A549 (cell line): ENCODE results near the gene PTX4. TPM values are rescaled to one million over a fixed set of nuclear protein-coding genes. Genes with fewer than 3 reads are reported as not detected.

Experiments
- ATAC-seq, 2 experiments: fragments of 200-7000 bp in 1 of 2; fragments of >200 bp in 1 of 2; cut with Nextera tagmentation in 1 of 2; cut with Tn5 transposase in 1 of 2; 3 replicates each; pipeline versions ENCODE4 v1.8.0 to v1.9.1; 2018 to 2020; ENCODE audit warnings: mild to moderate bottlenecking in 1 of 2, moderate library complexity in 1 of 2
- CTCF ChIA-PET: fragments of 300-600 bp; sonication (Branson Sonifier 250); formaldehyde crosslinking; extraction: SDS; loops from one replicate; lab custom pipeline; 2021; ENCODE audit warnings: antibody characterized with exemption, inconsistent platforms; lab: Yijun Ruan, JAX
- POLR2A ChIA-PET: fragments of 350-600 bp; formaldehyde crosslinking; extraction: SDS; loops from one replicate; lab custom pipeline; 2021; ENCODE audit warnings: antibody characterized with exemption, inconsistent platforms; lab: Yijun Ruan, JAX
- DNase-seq, 2 experiments: peaks; one replicate each; pipeline versions ENCODE4 v3.0.0 to v3.0.0-alpha.2; 2011 to 2016; ENCODE audit warnings: low read depth in 1 of 2, low spot score in 1 of 2
- FAIRE-seq: peaks from 2 replicates; lab custom pipeline; 2011; peaks lifted over from hg19 to GRCh38; lab: Jason Lieb, UNC
- H3K27ac ChIP-seq, 2 experiments: fragments of >200 bp; sonication (Bioruptor Twin); formaldehyde crosslinking; 3 replicates each; pipeline ENCODE4 v1.5.1; 2016 to 2017
- H3K4me1 ChIP-seq: fragments of >200 bp; sonication (Bioruptor Twin); formaldehyde crosslinking; 3 replicates; pipeline ENCODE4 v1.6.1; 2016
- H3K4me2 ChIP-seq: fragments of >200 bp; sonication (Bioruptor Twin); formaldehyde crosslinking; 3 replicates; pipeline ENCODE4 v1.6.1; 2016
- H3K4me3 ChIP-seq: fragments of >200 bp; sonication (Bioruptor Twin); formaldehyde crosslinking; 3 replicates; pipeline ENCODE4 v1.5.1; 2016
- H3K9me3 ChIP-seq: fragments of >200 bp; sonication (Bioruptor Twin); formaldehyde crosslinking; 3 replicates; pipeline ENCODE4 v1.6.1; 2016
- BCL3 ChIP-seq: fragments of >200 bp; sonication (Bioruptor Twin); formaldehyde crosslinking; IDR thresholded peaks from 3 replicates; pipeline ENCODE4 v1.6.1; 2016
- CBX2 ChIP-seq: fragments of 200-600 bp; sonication (generic); IDR thresholded peaks from 2 replicates; pipeline ENCODE4 v1.6.1; 2016; ENCODE audit warnings: low read depth, mild to moderate bottlenecking, borderline replicate concordance
- CHD2 ChIP-seq: fragments of 150-350 bp; IDR thresholded peaks from 2 replicates; pipeline ENCODE4 v1.6.1; 2014; ENCODE audit warnings: low read length; ENCODE audit not compliant: partially characterized antibody
- EHF ChIP-seq: fragments of 250-450 bp; sonication (Bioruptor Pico); IDR thresholded peaks from 2 replicates; pipeline ENCODE4 v1.5.0; 2020; ENCODE audit warnings: mild to moderate bottlenecking
- EHMT2 ChIP-seq: fragments of 200-600 bp; sonication (generic); IDR thresholded peaks from 2 replicates; pipeline ENCODE4 v1.6.1; 2016; ENCODE audit warnings: antibody characterized with exemption, low read depth, mild to moderate bottlenecking, moderate library complexity
- ELK1 ChIP-seq: fragments of 150-350 bp; IDR thresholded peaks from 2 replicates; pipeline ENCODE4 v1.6.1; 2014; ENCODE audit warnings: low read depth, mild to moderate bottlenecking, low read length
- ESRRA ChIP-seq: fragments of 150-350 bp; IDR thresholded peaks from 2 replicates; pipeline ENCODE4 v1.6.1; 2014; ENCODE audit warnings: mild to moderate bottlenecking, low read length, borderline replicate concordance
- HES2 ChIP-seq: fragments of >200 bp; sonication (Bioruptor Twin); formaldehyde crosslinking; IDR thresholded peaks from 2 replicates; pipeline ENCODE4 v1.6.1; 2016
- HEYL ChIP-seq: fragments of 250-450 bp; sonication (Bioruptor Pico); IDR thresholded peaks from 2 replicates; pipeline ENCODE4 v1.8.0; 2021; ENCODE audit warnings: mild to moderate bottlenecking, moderate library complexity
- HOXB5 ChIP-seq: fragments of 250-450 bp; sonication (Bioruptor Pico); IDR thresholded peaks from 2 replicates; pipeline ENCODE4 v1.5.0; 2020; ENCODE audit warnings: mild to moderate bottlenecking, moderate library complexity
- JUN ChIP-seq, 2 experiments: fragments of >200 bp; sonication (Bioruptor Twin); formaldehyde crosslinking; IDR thresholded peaks; 2 replicates in 1 of 2; 3 replicates in 1 of 2; pipeline ENCODE4 v1.6.1; 2016 to 2017
- KDM1A ChIP-seq: fragments of 200-600 bp; sonication (generic); IDR thresholded peaks from 2 replicates; pipeline ENCODE4 v1.6.1; 2016; ENCODE audit warnings: low read depth, mild to moderate bottlenecking
- KDM5A ChIP-seq: fragments of 200-600 bp; sonication (generic); IDR thresholded peaks from 2 replicates; pipeline ENCODE4 v1.6.1; 2016; ENCODE audit warnings: antibody characterized with exemption, mild to moderate bottlenecking
- MAFK ChIP-seq: fragments of 450-650 bp; IDR thresholded peaks from 2 replicates; pipeline ENCODE4 v1.6.1; 2014; ENCODE audit not compliant: partially characterized antibody
- MAZ ChIP-seq: fragments of 150-350 bp; IDR thresholded peaks from 2 replicates; pipeline ENCODE4 v1.6.1; 2014; ENCODE audit warnings: antibody characterized with exemption, low read depth, low read length, borderline replicate concordance
- NPAS2 ChIP-seq: fragments of 250-450 bp; sonication (Bioruptor Pico); IDR thresholded peaks from 2 replicates; pipeline ENCODE4 v1.8.0; 2022; ENCODE audit warnings: mild to moderate bottlenecking, moderate library complexity, borderline replicate concordance
- PHF8 ChIP-seq: fragments of 200-600 bp; sonication (generic); IDR thresholded peaks from 2 replicates; pipeline ENCODE4 v1.6.1; 2016; ENCODE audit warnings: low read depth, mild to moderate bottlenecking, antibody characterized with exemption, moderate library complexity, borderline replicate concordance
- POLR2AphosphoS2 ChIP-seq: conservative IDR thresholded peaks from 2 replicates; pipeline ENCODE4 v1.6.1; 2012; ENCODE audit warnings: low read length, improper control_type of control experiment, inconsistent platforms
- RARB ChIP-seq: fragments of 250-450 bp; sonication (Bioruptor Pico); IDR thresholded peaks from 2 replicates; pipeline ENCODE4 v1.8.0; 2021; ENCODE audit warnings: mild to moderate bottlenecking, moderate library complexity
- RFX5 ChIP-seq: fragments of 450-650 bp; IDR thresholded peaks from 2 replicates; pipeline ENCODE4 v1.7.1; 2014; ENCODE audit warnings: antibody characterized with exemption, mild to moderate bottlenecking, moderate library complexity
- TFCP2L1 ChIP-seq: fragments of 250-450 bp; sonication (Bioruptor Pico); IDR thresholded peaks from 2 replicates; pipeline ENCODE4 v1.5.0; 2021; ENCODE audit warnings: mild to moderate bottlenecking
- ZC3H11A ChIP-seq: fragments of 450-650 bp; IDR thresholded peaks from 2 replicates; pipeline ENCODE4 v1.6.1; 2014; ENCODE audit warnings: antibody characterized with exemption, mild to moderate bottlenecking
- ZSCAN20 ChIP-seq: fragments of 250-450 bp; sonication (Bioruptor Pico); IDR thresholded peaks from 2 replicates; pipeline ENCODE4 v1.8.0; 2022; ENCODE audit warnings: mild to moderate bottlenecking, moderate library complexity
- WGBS: methylation state at CpG from one replicate; pipeline ENCODE4 v1.1.6; 2017; ENCODE audit errors: missing lambda C conversion rate; 5-methylcytosine and 5-hydroxymethylcytosine counted together
- polyA plus RNA-seq, 4 experiments: library from polyadenylated mRNA; depleted of rRNA in 3 of 4; stranded (reverse); fragments of >200 nt; fragmentation: RNase III in 1 of 4; extraction: RNeasy Plus Mini Kit Qiagen cat#74134 plus additional on column Dnase treatment in 1 of 4; gene quantifications; 2 replicates in 3 of 4; 3 replicates in 1 of 4; pipeline ENCODE4 v1.2.3, GENCODE V29; 2011 to 2017

The PTX4 gene
- polyA plus RNA-seq, 2 of the 4 experiments (the other 2 are of a cell fraction), result not detected

- no peaks in the 10 kb centered on the region for H3K9me3 ChIP-seq
- POLR2A ChIA-PET, result no interaction called here
- no peak overlapping the region for H3K27ac ChIP-seq
- H3K4me3 ChIP-seq, result no peak overlapping the region
- no peak for ATAC-seq
- 86% methylated on average over 28 of the region's 38 CpGs for WGBS
- CTCF ChIA-PET, result no interaction called here
- FAIRE-seq, result no peak
- DNase-seq, result no peak
- no peak overlapping the region for H3K4me2 ChIP-seq
- no peaks in the 10 kb centered on the region for H3K4me1 ChIP-seq
- no peak for TF ChIP-seq RFX5
- TF ChIP-seq HES2, result no peak
- TF ChIP-seq CHD2, result no peak
- no peak for TF ChIP-seq KDM5A
- TF ChIP-seq ESRRA, result no peak
- no peak for TF ChIP-seq JUN (IDR thresholded peaks at IDR 0.05)
- no peak for TF ChIP-seq MAZ
- no peak for TF ChIP-seq HOXB5 (CRISPR knock-in tag)
- no peak for TF ChIP-seq POLR2AphosphoS2
- TF ChIP-seq TFCP2L1 (CRISPR knock-in tag), result no peak
- TF ChIP-seq EHF (CRISPR knock-in tag), result no peak
- no peak for TF ChIP-seq ZSCAN20 (CRISPR knock-in tag)
- TF ChIP-seq CBX2, result no peak
- TF ChIP-seq ELK1, result no peak
- TF ChIP-seq EHMT2, result no peak
- no peak for TF ChIP-seq BCL3
- no peak for TF ChIP-seq MAFK
- TF ChIP-seq HEYL, result no peak
- no peak for TF ChIP-seq PHF8
- TF ChIP-seq NPAS2 (CRISPR knock-in tag), result no peak
Measured at GRCh38 chr16:1526608-1527555, 38.1 kb upstream of the PTX4 start.

GRCh38 chr16:1525871-1526607 lies 37.3 kb upstream of the PTX4 start:
- ATAC-seq (no peak), FAIRE-seq (no peak), DNase-seq (no peak)
- ChIA-PET POLR2A (no interaction called here), CTCF (no interaction called here)
- no peaks in the 10 kb centered on the region for H3K4me1 ChIP-seq
- no peak overlapping the region for H3K4me3 ChIP-seq
- no peaks in the 10 kb centered on the region for H3K9me3 ChIP-seq
- H3K4me2 ChIP-seq, result no peak overlapping the region
- WGBS, result 92% methylated on average over 39 of the region's 44 CpGs
- H3K27ac ChIP-seq, result no peak overlapping the region
- TF ChIP-seq KDM1A (no peak), NPAS2 (CRISPR knock-in tag) (no peak), ZC3H11A (no peak), RARB (no peak)
